DOHH2 (cell line): ENCODE measurements around the gene DAAM1.
A peak's percentile ranks its signal among the peaks of the same experiment; 100 is the strongest.

Source experiments
- H3F3A ChIP-seq: fragments of 200-600 bp; sonication (generic), shearing (Covaris generic); 2 replicates; pipeline ENCODE4 v1.6.0; 2016; ENCODE audit warnings: antibody characterized with exemption, mild to moderate bottlenecking; ENCODE audit not compliant: control insufficient read depth, insufficient read depth
- H3K27ac ChIP-seq: fragments of 200-600 bp; sonication (generic); 2 replicates; pipeline ENCODE4 v1.5.1; 2014; ENCODE audit warnings: low read depth, mild to moderate bottlenecking, low read length, moderate library complexity
- H3K27me3 ChIP-seq: fragments of 200-600 bp; sonication (generic); 2 replicates; pipeline ENCODE4 v1.6.1; 2014; ENCODE audit warnings: mild to moderate bottlenecking, low read length, mixed read lengths; ENCODE audit not compliant: control insufficient read depth
- H3K36me3 ChIP-seq: fragments of 200-600 bp; sonication (generic); 2 replicates; pipeline ENCODE4 v1.6.1; 2014; ENCODE audit warnings: mild to moderate bottlenecking, low read length, moderate library complexity, mixed read lengths; ENCODE audit not compliant: control insufficient read depth
- H3K4me1 ChIP-seq: fragments of 200-600 bp; sonication (generic); 2 replicates; pipeline ENCODE4 v1.6.1; 2014; ENCODE audit warnings: mild to moderate bottlenecking, low read length, mixed read lengths; ENCODE audit not compliant: control insufficient read depth
- H3K4me2 ChIP-seq: fragments of 200-600 bp; sonication (generic); 2 replicates; pipeline ENCODE4 v1.6.0; 2014; ENCODE audit warnings: mild to moderate bottlenecking, low read length, moderate library complexity
- H3K4me3 ChIP-seq: fragments of 200-600 bp; sonication (generic); 2 replicates; pipeline ENCODE4 v1.5.1; 2014; ENCODE audit warnings: mild to moderate bottlenecking, low read length, mixed read lengths
- H3K79me2 ChIP-seq: fragments of 200-600 bp; sonication (generic); 2 replicates; pipeline ENCODE4 v1.6.1; 2014; ENCODE audit warnings: mild to moderate bottlenecking, low read length, mixed read lengths; ENCODE audit not compliant: control insufficient read depth
- H3K9me2 ChIP-seq: fragments of 200-600 bp; sonication (generic); replicated peaks from 2 replicates; pipeline ENCODE4 v1.6.1; 2014; ENCODE audit warnings: mild to moderate bottlenecking, low read length, mixed read lengths; ENCODE audit not compliant: control insufficient read depth
- H3K9me3 ChIP-seq: fragments of 200-600 bp; sonication (generic); 2 replicates; pipeline ENCODE4 v1.6.1; 2014; ENCODE audit warnings: antibody characterized with exemption, low read length, mixed read lengths; ENCODE audit not compliant: control insufficient read depth, insufficient read depth
- H4K20me1 ChIP-seq: fragments of 200-600 bp; sonication (generic); 2 replicates; pipeline ENCODE4 v1.6.0; 2014; ENCODE audit warnings: low read depth, mild to moderate bottlenecking, antibody characterized with exemption, low read length, moderate library complexity; ENCODE audit not compliant: control insufficient read depth, insufficient read depth
- EZH2phosphoT487 ChIP-seq: fragments of 200-600 bp; sonication (generic); IDR thresholded peaks from 2 replicates; pipeline ENCODE4 v1.6.1; 2017; ENCODE audit warnings: borderline replicate concordance, mild to moderate bottlenecking, antibody characterized with exemption, low read length, moderate library complexity, mixed read lengths
- TF ChIP-seq, protein P1 (sequence below): fragments of 200-600 bp; sonication (generic); IDR thresholded peaks from one replicate; pipeline ENCODE4 v1.5.1; 2014; ENCODE audit warnings: antibody characterized with exemption, mild to moderate bottlenecking, low read depth, low read length; ENCODE audit not compliant: poor library complexity, severe bottlenecking

Gene DAAM1

DNA sequence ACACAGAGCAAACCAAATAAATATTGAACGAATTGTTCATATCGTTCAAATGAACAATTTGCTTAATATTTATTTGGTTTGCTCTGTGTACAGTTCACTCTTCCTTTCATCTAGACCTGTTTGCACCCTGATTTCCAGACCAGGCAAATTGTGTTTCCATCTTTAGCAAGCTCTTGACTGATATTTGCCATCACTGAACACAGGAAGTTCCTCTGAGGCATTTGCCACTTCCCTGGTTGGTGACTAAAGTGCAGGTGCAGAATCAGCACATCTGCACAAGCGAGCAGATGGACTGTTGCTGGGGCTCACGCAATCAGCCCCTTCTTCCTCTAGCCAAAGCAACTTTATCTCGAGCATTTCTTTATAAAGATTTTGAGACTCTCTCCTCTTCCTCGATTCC lies 112.9 kb downstream of the DAAM1 start:
- Histone ChIP-seq H4K20me1 (no peaks in the 10 kb centered on the region), H3K4me2 (peak overlapping the region; percentile 60), H3K4me3 (peak overlapping the region; percentile 45), H3K79me2 (peaks cover 72% of the 10 kb centered on the region), H3K27me3 (no peaks in the 10 kb centered on the region), H3K9me2 (no peaks in the 10 kb centered on the region), H3F3A (0 out of 2 replicates have a peak, but pooled peaks cover 5% of the 10 kb centered on the region), H3K36me3 (peaks cover 30% of the 10 kb centered on the region), H3K27ac (peak overlapping the region; percentile 86), H3K9me3 (no peaks in the 10 kb centered on the region), H3K4me1 (peaks cover 100% of the 10 kb centered on the region)
- TF ChIP-seq, protein P1, sequence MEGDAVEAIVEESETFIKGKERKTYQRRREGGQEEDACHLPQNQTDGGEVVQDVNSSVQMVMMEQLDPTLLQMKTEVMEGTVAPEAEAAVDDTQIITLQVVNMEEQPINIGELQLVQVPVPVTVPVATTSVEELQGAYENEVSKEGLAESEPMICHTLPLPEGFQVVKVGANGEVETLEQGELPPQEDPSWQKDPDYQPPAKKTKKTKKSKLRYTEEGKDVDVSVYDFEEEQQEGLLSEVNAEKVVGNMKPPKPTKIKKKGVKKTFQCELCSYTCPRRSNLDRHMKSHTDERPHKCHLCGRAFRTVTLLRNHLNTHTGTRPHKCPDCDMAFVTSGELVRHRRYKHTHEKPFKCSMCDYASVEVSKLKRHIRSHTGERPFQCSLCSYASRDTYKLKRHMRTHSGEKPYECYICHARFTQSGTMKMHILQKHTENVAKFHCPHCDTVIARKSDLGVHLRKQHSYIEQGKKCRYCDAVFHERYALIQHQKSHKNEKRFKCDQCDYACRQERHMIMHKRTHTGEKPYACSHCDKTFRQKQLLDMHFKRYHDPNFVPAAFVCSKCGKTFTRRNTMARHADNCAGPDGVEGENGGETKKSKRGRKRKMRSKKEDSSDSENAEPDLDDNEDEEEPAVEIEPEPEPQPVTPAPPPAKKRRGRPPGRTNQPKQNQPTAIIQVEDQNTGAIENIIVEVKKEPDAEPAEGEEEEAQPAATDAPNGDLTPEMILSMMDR: no peak
- no peak for TF ChIP-seq EZH2phosphoT487

DNA sequence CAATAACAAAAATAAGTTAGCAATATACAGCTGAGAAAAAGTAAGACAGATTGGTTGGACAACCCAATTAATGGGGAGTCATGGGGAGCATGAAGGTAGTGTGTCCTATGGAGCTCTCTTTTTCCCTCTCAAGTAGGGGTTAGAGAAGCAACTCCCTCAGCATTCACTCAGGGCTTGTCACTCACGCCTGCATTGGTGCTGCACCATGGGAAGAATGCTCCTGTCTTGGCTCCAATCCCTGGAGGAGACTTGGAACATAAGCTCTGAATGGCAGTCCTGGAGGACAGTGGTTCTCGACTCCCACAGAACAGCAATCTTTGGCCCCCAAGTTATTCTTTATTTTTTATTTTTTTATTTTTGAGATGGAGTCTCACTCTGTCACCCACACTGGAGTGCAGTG lies 113.8 kb downstream of the DAAM1 start:
- H3F3A ChIP-seq: 0 out of 2 replicates have a peak, but pooled peaks cover 5% of the 10 kb centered on the region

DNA sequence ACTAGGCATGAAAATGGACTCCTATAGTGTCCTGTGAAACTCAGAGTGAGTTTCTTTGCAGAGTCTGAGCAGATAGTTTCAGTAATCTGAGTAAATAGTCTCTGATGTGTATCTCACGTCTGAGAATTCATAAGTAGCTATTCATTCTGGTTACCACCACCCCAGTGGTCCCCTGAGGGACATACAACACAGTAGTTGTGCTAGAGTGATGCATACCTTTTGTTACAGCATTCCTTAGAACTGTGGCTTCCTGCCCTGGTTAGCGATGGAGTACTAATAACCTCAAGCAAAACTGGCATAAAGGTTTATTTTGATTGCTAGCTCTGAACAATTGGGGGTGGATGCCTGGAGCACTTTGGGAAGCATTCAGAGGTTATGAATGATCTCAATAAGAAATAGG lies 114.7 kb downstream of the DAAM1 start:
- no peak for TF ChIP-seq EZH2phosphoT487
- TF ChIP-seq, protein P1: no peak
- peaks cover 22% of the 10 kb centered on the region for H3K36me3 ChIP-seq
- peak overlapping the region; percentile 86; the same call in 1 of the 2 replicates for H3K27ac ChIP-seq
- no peaks in the 10 kb centered on the region for H3K9me3 ChIP-seq
- 0 out of 2 replicates have a peak, but pooled peaks cover 5% of the 10 kb centered on the region for H3F3A ChIP-seq
- H3K27me3 ChIP-seq: no peaks in the 10 kb centered on the region
- peak overlapping the region; percentile 24 for H3K4me3 ChIP-seq
- H3K4me2 ChIP-seq: peak overlapping the region; percentile 60
- H3K9me2 ChIP-seq: no peaks in the 10 kb centered on the region
- no peaks in the 10 kb centered on the region for H4K20me1 ChIP-seq
- peaks cover 100% of the 10 kb centered on the region for H3K4me1 ChIP-seq
- H3K79me2 ChIP-seq: peaks cover 70% of the 10 kb centered on the region

More for the DNA sequence above, 113.8 kb downstream of the DAAM1 start:
- peak overlapping the region; percentile 45 for H3K4me3 ChIP-seq
- H3K36me3 ChIP-seq: peaks cover 22% of the 10 kb centered on the region
- H3K4me2 ChIP-seq: peak overlapping the region; percentile 60
- H3K9me3 ChIP-seq: no peaks in the 10 kb centered on the region
- no peaks in the 10 kb centered on the region for H3K27me3 ChIP-seq
- peaks cover 100% of the 10 kb centered on the region for H3K4me1 ChIP-seq
- H4K20me1 ChIP-seq: no peaks in the 10 kb centered on the region
- no peaks in the 10 kb centered on the region for H3K9me2 ChIP-seq
- TF ChIP-seq EZH2phosphoT487: no peak
- TF ChIP-seq, protein P1: no peak
- H3K79me2 ChIP-seq: peaks cover 73% of the 10 kb centered on the region
- peak overlapping the region; percentile 86 for H3K27ac ChIP-seq
